ENCODE results near the gene LTA4H. TPM values are rescaled to one million over a fixed set of nuclear protein-coding genes. Genes with fewer than 3 reads are reported as not detected.

The LTA4H gene
- total RNA-seq, 3 donors from 2014 or later (not counting 1 experiment from before 2014, with no cell fraction given) = 43.1 to 51.9 (median 48.3) TPM

DNA sequence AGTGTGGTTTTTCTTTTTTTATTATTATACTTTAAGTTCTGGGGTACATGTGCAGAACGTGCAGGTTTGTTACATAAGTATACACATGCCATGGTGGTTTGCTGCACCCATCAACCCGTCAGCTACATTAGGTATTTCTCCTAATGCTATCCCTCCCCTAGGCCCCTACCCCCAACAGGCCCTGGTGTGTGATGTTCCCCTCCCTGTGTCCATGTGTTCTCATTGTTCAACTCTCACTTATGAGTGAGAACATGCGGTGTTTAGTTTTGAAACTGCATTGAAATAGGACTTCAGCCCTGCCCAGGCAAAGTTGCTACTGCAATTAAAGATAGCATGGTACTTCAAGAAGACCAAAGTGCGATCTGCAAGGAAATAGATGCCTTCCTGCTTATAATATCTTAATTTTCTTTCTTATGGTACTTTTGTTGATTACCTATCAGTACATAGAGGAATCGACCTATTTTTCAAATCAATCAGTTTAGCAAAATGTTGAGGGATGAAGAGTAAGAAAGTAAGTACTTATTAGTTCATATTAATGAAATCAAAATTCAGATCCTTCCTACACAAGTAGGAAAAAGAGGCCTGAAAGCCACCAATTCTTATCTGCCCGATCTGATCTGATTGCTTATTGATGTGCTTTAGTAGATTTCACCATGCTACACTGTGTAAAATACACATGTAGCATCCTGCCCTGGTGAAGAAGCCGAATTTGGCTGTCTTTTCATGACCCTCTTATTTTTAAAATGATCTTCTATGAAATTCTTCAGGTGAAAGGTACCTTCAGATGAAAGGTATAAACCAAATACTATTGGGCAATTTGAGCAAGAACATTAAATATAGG is 1.6 kb downstream of the LTA4H start:
- H3K27ac ChIP-seq (ENCODE audit: low read length) = no peak overlapping the region
- intact Hi-C loops (cut with micrococcal nuclease) = no loop called here
- no peaks in the 10 kb centered on the region for H3K36me3 ChIP-seq (ENCODE audit: control insufficient read depth, insufficient read depth, low read length)
- peaks cover 8% of the 10 kb centered on the region for H3K4me1 ChIP-seq (ENCODE audit: control insufficient read depth, insufficient read depth, low read length)
- Mint-ChIP-seq H3K36me3 (no peaks in the 10 kb centered on the region), H3K4me1 (peaks cover 8 to 25% of the 10 kb centered on the region in 2 donors), H3K4me3 (no peak overlapping the region), H3K9me3 (no peaks in the 10 kb centered on the region), H3K27me3 (ENCODE audit: low read depth in 2 of 2) (no peaks in the 10 kb centered on the region), H3K27ac (no peak overlapping the region)
- no peaks in the 10 kb centered on the region for H3K27me3 ChIP-seq (ENCODE audit: control insufficient read depth, insufficient read depth, low read length)
- H3K4me3 ChIP-seq (ENCODE audit: low read length) = no peak overlapping the region
- no peak for ATAC-seq
- TF ChIP-seq CTCF (IDR thresholded peaks at IDR 0.05) = no peak
- H3K9me3 ChIP-seq (ENCODE audit: control insufficient read depth, insufficient read depth, low read length) = no peaks in the 10 kb centered on the region
- DNase-seq = peak in 1 of 2 donors; percentile 8
- 80% methylated on average over 2 of the region's 7 CpGs for WGBS (ENCODE audit: insufficient coverage)

- ATAC-seq = no peak
- Histone ChIP-seq H3K4me3 (ENCODE audit: low read length) (no peak overlapping the region), H3K36me3 (ENCODE audit: control insufficient read depth, insufficient read depth, low read length) (peaks cover 28% of the 10 kb centered on the region), H3K27me3 (ENCODE audit: control insufficient read depth, insufficient read depth, low read length) (no peaks in the 10 kb centered on the region), H3K27ac (ENCODE audit: low read length) (no peak overlapping the region), H3K9me3 (ENCODE audit: control insufficient read depth, insufficient read depth, low read length) (no peaks in the 10 kb centered on the region), H3K4me1 (ENCODE audit: control insufficient read depth, insufficient read depth, low read length) (peaks cover 5% of the 10 kb centered on the region)
- no peak for TF ChIP-seq CTCF (IDR thresholded peaks at IDR 0.05)
- Mint-ChIP-seq H3K9me3 (no peaks in the 10 kb centered on the region), H3K4me3 (no peak overlapping the region), H3K4me1 (peaks cover 8 to 25% of the 10 kb centered on the region in 2 donors), H3K27me3 (ENCODE audit: low read depth in 2 of 2) (no peaks in the 10 kb centered on the region), H3K27ac (no peak overlapping the region), H3K36me3 (no peaks in the 10 kb centered on the region)
- intact Hi-C loops (cut with micrococcal nuclease) = no loop called here
- DNase-seq = no peak
- WGBS (ENCODE audit: insufficient coverage) = 98% methylated on average over 2 of the region's 2 CpGs
Measured at GRCh38 chr12:96029826-96030225, 5.6 kb downstream of the LTA4H start.

GRCh38 chr12:96028538-96028937 is 6.8 kb downstream of the LTA4H start:
- H3K4me1 Mint-ChIP-seq = peaks cover 8 to 25% of the 10 kb centered on the region in 2 donors
- Histone ChIP-seq H3K4me1 (ENCODE audit: control insufficient read depth, insufficient read depth, low read length) (no peaks in the 10 kb centered on the region), H3K27ac (ENCODE audit: low read length) (no peak overlapping the region), H3K27me3 (ENCODE audit: control insufficient read depth, insufficient read depth, low read length) (no peaks in the 10 kb centered on the region), H3K4me3 (ENCODE audit: low read length) (no peak overlapping the region), H3K36me3 (ENCODE audit: control insufficient read depth, insufficient read depth, low read length) (peaks cover 34% of the 10 kb centered on the region), H3K9me3 (ENCODE audit: control insufficient read depth, insufficient read depth, low read length) (no peaks in the 10 kb centered on the region)
- H3K36me3 Mint-ChIP-seq = no peaks in the 10 kb centered on the region
- WGBS (ENCODE audit: insufficient coverage) = no CpG with 5 or more reads among the region's 1 CpG
- H3K27me3 Mint-ChIP-seq (ENCODE audit: low read depth in 2 of 2) = no peaks in the 10 kb centered on the region
- H3K9me3 Mint-ChIP-seq = no peaks in the 10 kb centered on the region
- ATAC-seq (no peak), DNase-seq (no peak)
- intact Hi-C loops (cut with micrococcal nuclease) = no loop called here
- H3K27ac Mint-ChIP-seq = no peak overlapping the region
- no peak overlapping the region for H3K4me3 Mint-ChIP-seq
- no peak for TF ChIP-seq CTCF (IDR thresholded peaks at IDR 0.05)
